Central memory CD8-positive, alpha-beta T cell (primary cell): ENCODE results near the gene WDR90.

Experiments
- ATAC-seq: fragments of 150-1000 bp; cut with Tn5 transposase; replicated peaks from 2 replicates; pipeline ENCODE4 v1.10.0; 2022; ENCODE audit warnings: mild to moderate bottlenecking, moderate FRiP score, moderate number of reproducible peaks; ENCODE audit not compliant: poor library complexity, severe bottlenecking; ENCODE audit errors: extremely low read depth
- DNase-seq, 2 donors: peaks; one replicate each; pipeline ENCODE4 v3.0.0; 2021; ENCODE audit warnings: low spot score in 2 of 2
- H3K27ac Mint-ChIP-seq: one replicate; pipeline ENCODE4 v1.8.0; 2022; ENCODE audit warnings: low read depth, mild to moderate bottlenecking, moderate library complexity, mixed read lengths
- H3K27me3 Mint-ChIP-seq: one replicate; pipeline ENCODE4 v1.8.0; 2022; ENCODE audit warnings: mixed read lengths
- H3K36me3 Mint-ChIP-seq: one replicate; pipeline ENCODE4 v1.8.0; 2022; ENCODE audit warnings: mild to moderate bottlenecking, moderate library complexity, mixed read lengths; ENCODE audit not compliant: insufficient read depth
- H3K4me1 Mint-ChIP-seq: one replicate; pipeline ENCODE4 v1.8.0; 2022; ENCODE audit warnings: mixed read lengths
- H3K4me3 Mint-ChIP-seq: one replicate; pipeline ENCODE4 v1.8.0; 2022; ENCODE audit warnings: mild to moderate bottlenecking, moderate library complexity, mixed read lengths
- H3K9me3 Mint-ChIP-seq: one replicate; pipeline ENCODE4 v1.8.0; 2022; ENCODE audit warnings: mixed read lengths

WDR90 gene

DNA sequence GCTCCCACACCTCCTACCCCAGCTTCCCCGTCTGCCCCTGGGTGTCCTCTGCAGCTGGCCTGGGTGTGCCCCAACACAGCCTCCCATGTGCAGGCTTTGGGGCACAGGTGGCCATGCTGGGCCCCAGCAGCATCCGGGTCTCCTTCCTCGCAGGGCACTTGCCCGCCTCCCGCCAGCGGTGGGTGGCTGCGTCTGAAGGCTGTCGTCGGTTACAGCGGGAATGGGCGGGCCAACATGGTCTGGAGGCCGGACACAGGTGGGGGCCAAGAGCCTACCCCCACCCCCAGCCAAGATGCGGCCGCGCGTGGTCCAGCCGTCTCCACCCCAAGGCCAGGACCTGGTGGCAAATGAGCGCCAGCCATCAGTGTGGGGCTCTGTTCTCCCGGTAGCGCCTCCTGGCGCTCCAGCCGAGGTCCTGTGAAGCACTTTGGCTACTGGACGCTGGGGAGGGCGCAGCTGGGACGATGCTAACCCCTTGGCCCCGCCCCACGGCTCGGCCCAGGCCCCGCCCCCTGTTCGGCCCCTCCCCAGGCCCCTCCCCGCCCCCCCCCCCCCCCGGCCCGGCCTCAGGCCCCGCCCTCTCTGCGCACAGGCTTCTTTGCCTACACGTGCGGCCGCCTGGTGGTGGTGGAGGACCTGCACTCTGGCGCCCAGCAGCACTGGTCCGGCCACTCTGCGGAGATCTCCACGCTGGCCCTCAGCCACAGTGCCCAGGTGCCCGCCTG is 11.5 kb downstream of the WDR90 start:
- H3K36me3 Mint-ChIP-seq, result peaks cover 2% of the 10 kb centered on the region
- no peaks in the 10 kb centered on the region for H3K27me3 Mint-ChIP-seq
- peaks cover 5% of the 10 kb centered on the region for H3K4me1 Mint-ChIP-seq
- ATAC-seq (peak; percentile 69), DNase-seq (no peak)
- H3K9me3 Mint-ChIP-seq, result no peaks in the 10 kb centered on the region
- H3K4me3 Mint-ChIP-seq, result no peak overlapping the region
- H3K27ac Mint-ChIP-seq, result no peak overlapping the region

DNA sequence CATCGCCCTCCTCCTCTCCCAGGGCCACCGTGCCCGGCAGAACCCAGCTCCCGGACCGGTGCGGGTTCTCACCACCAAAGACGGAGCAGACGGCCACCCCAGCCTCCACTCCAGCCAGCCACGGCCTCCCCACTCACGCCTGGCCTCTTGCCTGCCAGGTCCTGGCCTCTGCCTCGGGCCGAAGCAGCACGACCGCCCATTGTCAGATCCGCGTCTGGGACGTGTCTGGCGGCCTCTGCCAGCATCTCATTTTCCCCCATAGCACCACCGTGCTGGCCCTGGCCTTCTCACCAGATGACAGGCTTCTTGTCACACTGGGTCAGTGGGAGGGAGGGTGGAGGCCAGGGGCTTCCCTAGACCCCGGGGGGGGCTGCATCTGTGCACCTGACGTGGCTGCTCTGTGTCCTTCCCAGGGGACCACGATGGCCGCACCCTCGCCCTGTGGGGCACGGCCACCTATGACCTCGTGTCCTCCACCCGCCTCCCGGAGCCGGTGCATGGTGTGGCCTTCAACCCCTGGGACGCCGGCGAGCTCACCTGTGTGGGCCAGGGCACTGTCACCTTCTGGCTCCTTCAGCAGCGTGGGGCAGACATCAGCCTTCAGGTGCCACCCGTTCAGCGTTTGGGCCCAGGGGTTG is 12.1 kb downstream of the WDR90 start:
- Mint-ChIP-seq H3K27ac (no peak overlapping the region), H3K27me3 (no peaks in the 10 kb centered on the region), H3K4me1 (peaks cover 5% of the 10 kb centered on the region), H3K4me3 (no peak overlapping the region), H3K36me3 (peaks cover 2% of the 10 kb centered on the region), H3K9me3 (no peaks in the 10 kb centered on the region)
- ATAC-seq (no peak), DNase-seq (no peak)

- Mint-ChIP-seq H3K4me1 (peaks cover 5% of the 10 kb centered on the region), H3K27me3 (no peaks in the 10 kb centered on the region), H3K4me3 (no peak overlapping the region), H3K9me3 (no peaks in the 10 kb centered on the region), H3K27ac (no peak overlapping the region), H3K36me3 (peaks cover 2% of the 10 kb centered on the region)
- DNase-seq, result no peak
- ATAC-seq, result no peak
Measured at GRCh38 chr16:662095-662494, 12.9 kb downstream of the WDR90 start.

GRCh38 chr16:662597-662996 is 13.4 kb downstream of the WDR90 start:
- peaks cover 5% of the 10 kb centered on the region for H3K4me1 Mint-ChIP-seq
- H3K4me3 Mint-ChIP-seq, result no peak overlapping the region
- no peaks in the 10 kb centered on the region for H3K27me3 Mint-ChIP-seq
- DNase-seq (no peak), ATAC-seq (no peak)
- H3K27ac Mint-ChIP-seq, result no peak overlapping the region
- H3K36me3 Mint-ChIP-seq, result peaks cover 2% of the 10 kb centered on the region
- no peaks in the 10 kb centered on the region for H3K9me3 Mint-ChIP-seq

GRCh38 chr16:666572-666971 is 17.4 kb downstream of the WDR90 start:
- H3K4me1 Mint-ChIP-seq, result peaks cover 6% of the 10 kb centered on the region
- ATAC-seq (no peak), DNase-seq (no peak)
- H3K27ac Mint-ChIP-seq, result no peak overlapping the region
- H3K27me3 Mint-ChIP-seq, result no peaks in the 10 kb centered on the region
- peaks cover 7% of the 10 kb centered on the region for H3K36me3 Mint-ChIP-seq
- no peaks in the 10 kb centered on the region for H3K9me3 Mint-ChIP-seq
- no peak overlapping the region for H3K4me3 Mint-ChIP-seq

GRCh38 chr16:667113-667779 is 18.1 kb downstream of the WDR90 start:
- Mint-ChIP-seq H3K27me3 (no peaks in the 10 kb centered on the region), H3K4me1 (peaks cover 6% of the 10 kb centered on the region), H3K36me3 (peaks cover 7% of the 10 kb centered on the region), H3K9me3 (no peaks in the 10 kb centered on the region), H3K27ac (peak overlapping the region; percentile 72), H3K4me3 (peak overlapping the region; percentile 75)
- ATAC-seq (no peak), DNase-seq (no peak)

DNA sequence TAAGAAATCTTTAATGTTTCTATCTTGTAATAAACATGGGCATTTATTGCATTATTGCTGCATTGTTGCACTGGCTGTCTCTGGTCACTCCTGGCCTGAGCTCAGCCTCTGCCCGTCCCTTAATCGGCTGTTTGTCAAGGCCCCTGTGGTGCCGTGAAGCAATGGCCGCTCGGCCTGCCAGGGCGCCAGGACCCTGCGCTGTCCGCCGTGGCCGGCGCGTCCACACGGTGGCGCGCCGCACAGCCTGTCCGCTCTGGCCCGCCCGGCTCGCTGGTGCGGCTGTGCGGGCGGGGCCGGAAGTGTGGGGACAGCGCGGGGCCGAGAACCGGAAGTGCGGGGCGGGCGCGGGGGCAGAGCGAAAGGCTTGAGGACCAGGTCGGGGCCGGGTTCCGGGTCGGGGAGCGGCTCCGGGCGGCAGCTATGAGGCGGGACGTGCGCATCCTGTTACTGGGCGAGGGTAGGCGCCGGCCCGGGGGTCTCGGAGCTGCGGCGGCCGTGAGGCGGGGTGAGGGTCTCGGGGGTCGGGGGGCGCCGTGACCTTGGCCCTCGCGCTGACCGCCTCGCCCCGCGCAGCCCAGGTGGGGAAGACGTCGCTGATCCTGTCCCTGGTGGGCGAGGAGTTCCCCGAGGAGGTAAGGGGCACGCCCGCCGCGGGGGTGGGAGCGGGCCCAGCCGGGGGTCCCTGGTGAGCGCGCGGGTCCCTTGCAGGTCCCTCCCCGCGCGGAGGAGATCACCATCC is 18.8 kb downstream of the WDR90 start, which contains the start of gene RHOT2:
Gene RHOT2, plus strand, starts transcription at position 353 of the 739 bp plus-strand sequence. Its CDS starts 68 bp downstream, at position 421.
- H3K27ac Mint-ChIP-seq, result peak within 1 kb of the TSS; percentile 72
- ATAC-seq (peak; percentile 94), DNase-seq (peak; percentile 87 to 88)
- no peaks in the 10 kb centered on the region for H3K9me3 Mint-ChIP-seq
- no peaks in the 10 kb centered on the region for H3K27me3 Mint-ChIP-seq
- H3K4me1 Mint-ChIP-seq, result peaks cover 6% of the 10 kb centered on the region
- H3K4me3 Mint-ChIP-seq, result peak within 1 kb of the TSS; percentile 75
- H3K36me3 Mint-ChIP-seq, result peaks cover 6% of the 10 kb centered on the region

DNA sequence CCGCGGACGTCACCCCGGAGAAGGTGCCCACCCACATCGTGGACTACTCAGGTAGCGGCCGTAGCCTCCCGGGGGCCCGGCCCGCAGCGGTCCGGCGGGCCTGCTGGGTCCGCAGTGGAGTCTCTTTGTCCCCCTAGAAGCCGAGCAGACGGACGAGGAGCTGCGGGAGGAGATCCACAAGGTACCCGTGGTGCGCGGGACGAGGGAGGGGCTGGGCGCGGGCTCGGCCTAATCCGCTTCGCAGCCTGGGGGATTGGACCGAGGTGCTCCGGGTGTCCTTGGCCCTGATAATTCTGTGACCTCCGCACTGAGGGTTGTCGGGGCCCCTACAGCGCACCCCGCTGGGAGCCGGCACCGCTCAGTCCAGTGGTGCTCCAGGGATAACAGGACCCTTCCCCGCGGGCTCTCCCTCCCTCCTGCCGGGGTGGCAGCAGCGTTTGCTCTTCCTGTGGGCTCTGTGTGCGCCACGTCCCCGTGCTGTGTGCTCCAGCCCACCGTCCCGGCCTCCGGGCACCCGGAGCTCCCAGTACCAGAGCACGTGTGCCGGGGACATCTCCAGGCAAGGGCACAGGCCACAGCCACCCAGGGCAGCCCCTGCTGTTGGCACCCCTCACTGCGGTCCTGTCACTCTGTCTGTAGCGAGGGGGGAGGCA is 19.5 kb downstream of the WDR90 start:
- Mint-ChIP-seq H3K9me3 (no peaks in the 10 kb centered on the region), H3K4me1 (peaks cover 6% of the 10 kb centered on the region), H3K36me3 (peaks cover 9% of the 10 kb centered on the region), H3K27ac (peak overlapping the region; percentile 72), H3K27me3 (no peaks in the 10 kb centered on the region), H3K4me3 (peak overlapping the region; percentile 75)
- DNase-seq, result no peak
- ATAC-seq, result peak; percentile 8

GRCh38 chr16:669666-670065 is 20.5 kb downstream of the WDR90 start:
- peak overlapping the region; percentile 75 for H3K4me3 Mint-ChIP-seq
- peaks cover 9% of the 10 kb centered on the region for H3K36me3 Mint-ChIP-seq
- DNase-seq (no peak), ATAC-seq (no peak)
- peaks cover 6% of the 10 kb centered on the region for H3K4me1 Mint-ChIP-seq
- H3K27ac Mint-ChIP-seq, result no peak overlapping the region
- H3K9me3 Mint-ChIP-seq, result no peaks in the 10 kb centered on the region
- H3K27me3 Mint-ChIP-seq, result no peaks in the 10 kb centered on the region

DNA sequence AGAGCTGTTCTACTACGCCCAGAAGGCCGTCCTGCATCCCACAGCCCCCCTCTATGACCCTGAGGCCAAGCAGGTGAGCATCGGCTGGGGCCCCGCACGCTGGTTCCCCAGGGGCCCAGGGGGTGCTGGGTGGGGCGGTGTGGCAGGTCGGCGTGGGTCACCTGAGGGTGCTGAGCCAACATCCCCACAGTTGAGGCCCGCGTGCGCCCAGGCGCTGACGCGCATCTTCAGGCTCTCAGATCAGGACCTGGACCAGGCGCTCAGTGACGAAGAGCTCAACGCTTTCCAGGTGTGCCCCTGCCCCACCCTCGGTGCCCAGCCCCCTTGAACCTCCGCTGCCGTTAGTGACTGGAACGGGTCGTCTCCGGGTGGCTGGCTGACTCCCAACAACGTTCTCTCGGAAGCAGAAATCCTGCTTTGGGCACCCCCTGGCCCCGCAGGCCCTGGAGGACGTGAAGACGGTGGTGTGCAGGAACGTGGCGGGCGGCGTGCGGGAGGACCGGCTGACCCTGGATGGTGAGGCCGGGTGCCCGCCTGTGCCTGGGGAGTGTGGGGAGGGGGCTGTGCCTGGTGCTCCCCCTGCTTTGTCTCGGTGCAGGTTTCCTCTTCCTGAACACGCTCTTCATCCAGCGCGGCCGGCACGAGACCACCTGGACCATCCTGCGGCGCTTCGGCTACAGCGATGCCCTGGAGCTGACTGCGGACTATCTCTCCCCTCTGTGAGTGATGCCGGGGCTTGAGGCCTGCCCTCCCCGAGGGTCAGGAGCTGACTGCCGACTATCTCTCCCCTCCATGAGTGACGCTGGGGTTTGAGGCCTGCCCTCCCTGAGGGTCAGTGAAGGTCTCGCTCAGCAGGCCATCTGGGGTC is 21.6 kb downstream of the WDR90 start:
- Mint-ChIP-seq H3K4me3 (no peak overlapping the region), H3K9me3 (no peaks in the 10 kb centered on the region), H3K27ac (no peak overlapping the region), H3K27me3 (no peaks in the 10 kb centered on the region), H3K36me3 (peaks cover 11% of the 10 kb centered on the region), H3K4me1 (peaks cover 6% of the 10 kb centered on the region)
- ATAC-seq (no peak), DNase-seq (no peak)

- H3K27ac Mint-ChIP-seq, result no peak overlapping the region
- peaks cover 6% of the 10 kb centered on the region for H3K4me1 Mint-ChIP-seq
- peaks cover 11% of the 10 kb centered on the region for H3K36me3 Mint-ChIP-seq
- no peak overlapping the region for H3K4me3 Mint-ChIP-seq
- no peaks in the 10 kb centered on the region for H3K9me3 Mint-ChIP-seq
- no peaks in the 10 kb centered on the region for H3K27me3 Mint-ChIP-seq
- ATAC-seq (no peak), DNase-seq (no peak)
Measured at GRCh38 chr16:671353-672131, 22.4 kb downstream of the WDR90 start.
